ENCODE measurements around the gene C2CD4C. TPM values are rescaled to one million over a fixed set of nuclear protein-coding genes. Genes with fewer than 3 reads are reported as not detected.
"Not testable (repeated sequence)": the region's sequence is repeated elsewhere in the genome, so short reads cannot be mapped to it uniquely, and the experiment has no call there.

Gene C2CD4C
- total RNA-seq, 1 experiment from 2014 or later, result 1.8 TPM

DNA sequence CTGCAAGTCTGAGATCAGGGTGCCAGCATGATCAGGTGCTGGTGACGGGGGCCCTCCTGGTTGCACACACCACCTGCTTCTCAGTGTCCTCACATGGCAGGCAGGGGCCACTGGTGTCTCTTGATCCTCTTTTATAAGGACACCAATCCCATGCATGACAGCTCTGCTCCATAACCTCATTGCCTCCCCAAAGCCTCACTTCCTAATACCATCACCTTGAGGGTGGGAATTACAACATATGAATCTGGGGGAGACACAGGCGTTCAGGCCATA, 49.4 kb downstream of the C2CD4C start:
- CTCF ChIA-PET, result no interaction called here
- no peak for DNase-seq (ENCODE audit: low spot score)
- TF ChIP-seq EZH2 (IDR thresholded peaks at IDR 0.05; ENCODE audit: borderline replicate concordance, low read depth, low read length, poor library complexity, severe bottlenecking), result no peak
- TF ChIP-seq, protein P1, sequence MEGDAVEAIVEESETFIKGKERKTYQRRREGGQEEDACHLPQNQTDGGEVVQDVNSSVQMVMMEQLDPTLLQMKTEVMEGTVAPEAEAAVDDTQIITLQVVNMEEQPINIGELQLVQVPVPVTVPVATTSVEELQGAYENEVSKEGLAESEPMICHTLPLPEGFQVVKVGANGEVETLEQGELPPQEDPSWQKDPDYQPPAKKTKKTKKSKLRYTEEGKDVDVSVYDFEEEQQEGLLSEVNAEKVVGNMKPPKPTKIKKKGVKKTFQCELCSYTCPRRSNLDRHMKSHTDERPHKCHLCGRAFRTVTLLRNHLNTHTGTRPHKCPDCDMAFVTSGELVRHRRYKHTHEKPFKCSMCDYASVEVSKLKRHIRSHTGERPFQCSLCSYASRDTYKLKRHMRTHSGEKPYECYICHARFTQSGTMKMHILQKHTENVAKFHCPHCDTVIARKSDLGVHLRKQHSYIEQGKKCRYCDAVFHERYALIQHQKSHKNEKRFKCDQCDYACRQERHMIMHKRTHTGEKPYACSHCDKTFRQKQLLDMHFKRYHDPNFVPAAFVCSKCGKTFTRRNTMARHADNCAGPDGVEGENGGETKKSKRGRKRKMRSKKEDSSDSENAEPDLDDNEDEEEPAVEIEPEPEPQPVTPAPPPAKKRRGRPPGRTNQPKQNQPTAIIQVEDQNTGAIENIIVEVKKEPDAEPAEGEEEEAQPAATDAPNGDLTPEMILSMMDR (conservative IDR thresholded peaks at IDR 0.05; ENCODE audit: low read depth, low read length), result no peak

GRCh38 chr19:355536-355935, 53.4 kb downstream of the C2CD4C start:
- BruUV-seq (replicated peaks); H3K4me3 ChIP-seq (ENCODE audit: low read depth, low read length, poor library complexity, severe bottlenecking); POLR2A ChIA-PET (ENCODE audit: low non-redundant PET); H3K27ac ChIP-seq (ENCODE audit: low read depth, low read length, poor library complexity, severe bottlenecking); CTCF ChIA-PET; DNase-seq (ENCODE audit: low spot score); H3K27me3 ChIP-seq (replicated peaks; ENCODE audit: insufficient read depth, low read depth, low read length, poor library complexity); intact Hi-C loops (cut with micrococcal nuclease; ENCODE audit: unreplicated experiment); H3K36me3 ChIP-seq (ENCODE audit: insufficient read depth, low read length, poor library complexity, severe bottlenecking): not testable (repeated sequence)
- Histone ChIP-seq H3K9me3 (ENCODE audit: low read depth, low read length, poor library complexity, severe bottlenecking) (peaks cover 14% of the 10 kb centered on the region), H3K4me1 (ENCODE audit: insufficient read depth, low read length, poor library complexity, severe bottlenecking) (peaks cover 10% of the 10 kb centered on the region)

More for the DNA sequence above, 49.4 kb downstream of the C2CD4C start:
- intact Hi-C loops (cut with micrococcal nuclease; ENCODE audit: unreplicated experiment), result no loop called here
- BruUV-seq (replicated peaks), result no TSS peak
- Histone ChIP-seq H3K36me3 (ENCODE audit: insufficient read depth, low read length, poor library complexity, severe bottlenecking) (no peaks in the 10 kb centered on the region), H3K9me3 (ENCODE audit: low read depth, low read length, poor library complexity, severe bottlenecking) (no peaks in the 10 kb centered on the region), H3K4me3 (ENCODE audit: low read depth, low read length, poor library complexity, severe bottlenecking) (no peak overlapping the region), H3K27ac (ENCODE audit: low read depth, low read length, poor library complexity, severe bottlenecking) (no peak overlapping the region), H3K27me3 (replicated peaks; ENCODE audit: insufficient read depth, low read depth, low read length, poor library complexity) (no peaks in the 10 kb centered on the region), H3K4me1 (ENCODE audit: insufficient read depth, low read length, poor library complexity, severe bottlenecking) (peaks cover 10% of the 10 kb centered on the region)
- POLR2A ChIA-PET (ENCODE audit: low non-redundant PET), result no interaction called here

Other genes with a start within 250 kb of the C2CD4C start
- gene PLPP2, start 117.7 kb downstream of the C2CD4C start, total RNA-seq (2021), result 2.6 and 3.1 TPM in 2 replicates
- gene MIER2, start 64.4 kb downstream of the C2CD4C start, total RNA-seq (2021), result 44.1 and 47.8 TPM in 2 replicates
- gene SHC2, start 51.9 kb upstream of the C2CD4C start, total RNA-seq (2021), result 1.1 and 2.0 TPM in 2 replicates
- gene MADCAM1, start 87.3 kb upstream of the C2CD4C start, total RNA-seq (2021), result 0.59 and 0.84 TPM in 2 replicates
- gene TPGS1, start 98.3 kb upstream of the C2CD4C start, total RNA-seq (2021), result 20.7 and 22.2 TPM in 2 replicates
- gene CDC34, start 122.6 kb upstream of the C2CD4C start, total RNA-seq (2021), result 109 and 113 TPM in 2 replicates
- gene GZMM, start 134.9 kb upstream of the C2CD4C start, total RNA-seq (2021), result 1.0 and 2.5 TPM in 2 replicates
- gene BSG, start 163.4 kb upstream of the C2CD4C start, total RNA-seq (2021), result 865 TPM in 2 replicates
- gene HCN2, start 180.7 kb upstream of the C2CD4C start, total RNA-seq (2021), result 13.1 and 15.7 TPM in 2 replicates
- gene POLRMT, start 224.4 kb upstream of the C2CD4C start, total RNA-seq (2021), result 100 and 107 TPM in 2 replicates
- gene FGF22, start 230.7 kb upstream of the C2CD4C start, total RNA-seq (2021), result 0.19 and 0.57 TPM in 2 replicates

All from A673 (cell line).